Naive thymus-derived CD8-positive, alpha-beta T cell (primary cell): ENCODE data around the gene SFI1. TPM values are rescaled to one million over a fixed set of nuclear protein-coding genes. Genes with fewer than 3 reads are reported as not detected.
A peak's percentile ranks its signal among the peaks of the same experiment; 100 is the strongest.
"Not testable (repeated sequence)": the region's sequence is repeated elsewhere in the genome, so short reads cannot be mapped to it uniquely, and the experiment has no call there.

Experiments used
- ATAC-seq, 2 donors: fragments of 150-1000 bp; cut with Tn5 transposase in 1 of 2; sonication (Bioruptor Pico), chemical (Tn5 transposase) in 1 of 2; 1 replicate in 1 of 2; 2 replicates in 1 of 2; pipeline ENCODE4 v1.10.0; 2021; ENCODE audit warnings: mild to moderate bottlenecking in 2 of 2, moderate library complexity in 2 of 2
- POLR2A ChIA-PET: fragments of 350-600 bp; sonication (Branson Sonifier 250); formaldehyde crosslinking; loops from one replicate; lab custom pipeline; 2021; ENCODE audit warnings: antibody characterized with exemption; lab: Charles Lee
- DNase-seq, 10 donors: peaks; one replicate each; pipeline versions ENCODE4 v3.0.0 to v3.0.0-alpha.2; 2020 to 2022
- H3K27ac Mint-ChIP-seq, 10 donors: one replicate each; pipeline ENCODE4 v1.8.0; 2020 to 2022; ENCODE audit warnings: mild to moderate bottlenecking in 10 of 10, mixed read lengths in 10 of 10, moderate library complexity in 4 of 10, inconsistent platforms in 1 of 10
- H3K27me3 Mint-ChIP-seq, 5 donors: one replicate each; pipeline ENCODE4 v1.8.0; 2021 to 2022; ENCODE audit warnings: mixed read lengths in 5 of 5
- H3K36me3 Mint-ChIP-seq, 3 donors: one replicate each; pipeline ENCODE4 v1.8.0; 2020 to 2022; ENCODE audit warnings: mixed read lengths in 3 of 3, mild to moderate bottlenecking in 2 of 3, inconsistent platforms in 1 of 3
- H3K4me1 Mint-ChIP-seq, 4 donors: one replicate each; pipeline ENCODE4 v1.8.0; 2021 to 2022; ENCODE audit warnings: mixed read lengths in 4 of 4
- H3K4me3 Mint-ChIP-seq, 10 donors: one replicate each; pipeline ENCODE4 v1.8.0; 2020 to 2022; ENCODE audit warnings: mild to moderate bottlenecking in 10 of 10, mixed read lengths in 10 of 10, moderate library complexity in 6 of 10, inconsistent platforms in 1 of 10
- H3K9me3 Mint-ChIP-seq, 9 donors: one replicate each; pipeline ENCODE4 v1.8.0; 2020 to 2022; ENCODE audit warnings: mixed read lengths in 9 of 9, mild to moderate bottlenecking in 3 of 9, inconsistent platforms in 1 of 9, moderate library complexity in 1 of 9
- microRNA-seq: library from miRNA; unstranded; fragments of <30 nt; microRNA quantifications from one replicate; pipeline ENCODE4 v1.2.0, GENCODE V29; 2022; ENCODE audit warnings: borderline microRNAs expressed
- polyA plus RNA-seq, 3 donors: library from polyadenylated mRNA; unstranded; fragments of 300-500 nt; fragmentation: Illumina TruSeq; gene quantifications; one replicate each; pipeline ENCODE4 v1.2.3, GENCODE V29; 2021
- total RNA-seq, 8 experiments: library from RNA in 2 of 8; stranded (reverse) in 2 of 8; gene quantifications; one replicate each; pipeline ENCODE4 v1.2.3 and lab custom pipeline; 2021 to 2026

The SFI1 gene
- total and polyA plus RNA-seq, 5 experiments from 2014 or later: 23.1 to 371 (median 49.8) TPM

DNA sequence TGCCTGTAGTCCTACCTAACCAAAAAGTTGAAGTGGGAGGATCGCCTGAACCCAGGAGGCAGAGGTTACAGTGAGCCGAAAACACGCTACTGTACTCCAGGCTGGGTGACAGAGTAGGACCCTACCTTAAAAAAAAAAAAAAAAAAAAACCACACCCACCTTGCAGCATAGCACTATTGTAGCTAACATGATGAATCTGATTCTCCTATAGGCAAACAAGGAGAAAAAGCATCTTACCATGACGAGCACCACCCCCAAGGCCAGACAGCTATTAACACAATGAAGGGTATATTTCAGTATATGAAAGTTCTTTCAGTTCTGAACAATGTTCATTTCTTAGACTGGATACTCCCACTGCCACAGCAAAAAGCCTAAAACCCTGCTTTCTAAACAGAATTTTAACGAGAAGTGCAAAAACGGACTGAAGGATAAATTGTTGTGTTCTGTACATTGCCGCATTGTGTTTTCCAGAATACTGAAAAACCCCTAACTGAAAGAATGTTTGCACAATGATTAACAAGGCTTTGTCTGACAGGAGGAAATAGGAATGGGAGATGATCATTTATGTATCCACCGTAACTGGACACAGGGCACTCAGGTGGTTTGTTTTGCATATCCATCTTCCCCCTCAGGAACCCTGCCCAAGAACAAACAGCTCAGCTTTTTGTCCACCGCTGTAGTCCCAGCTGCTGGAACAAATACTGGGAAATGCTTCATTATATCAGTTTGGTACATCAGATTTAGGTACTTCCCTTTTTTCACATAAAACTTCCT, 156.8 kb downstream of the SFI1 start:
- no peak for ATAC-seq
- H3K27ac Mint-ChIP-seq: peak overlapping the region in 4 of 10 donors; percentile 13 to 55 (median 34)
- H3K27me3 Mint-ChIP-seq: no peaks in the 10 kb centered on the region
- no peak overlapping the region for H3K4me3 Mint-ChIP-seq
- peaks cover 0 to 49% (median 2%) of the 10 kb centered on the region in 3 donors for H3K36me3 Mint-ChIP-seq
- H3K9me3 Mint-ChIP-seq: no peaks in the 10 kb centered on the region
- DNase-seq: no peak
- peaks cover 8 to 37% (median 27%) of the 10 kb centered on the region in 4 donors for H3K4me1 Mint-ChIP-seq
- POLR2A ChIA-PET: interaction anchor here (1.5 kb wide), 1 partner anchor 9 kb away, joined by 3 read pairs; the partner anchor contains the start of gene PISD

DNA sequence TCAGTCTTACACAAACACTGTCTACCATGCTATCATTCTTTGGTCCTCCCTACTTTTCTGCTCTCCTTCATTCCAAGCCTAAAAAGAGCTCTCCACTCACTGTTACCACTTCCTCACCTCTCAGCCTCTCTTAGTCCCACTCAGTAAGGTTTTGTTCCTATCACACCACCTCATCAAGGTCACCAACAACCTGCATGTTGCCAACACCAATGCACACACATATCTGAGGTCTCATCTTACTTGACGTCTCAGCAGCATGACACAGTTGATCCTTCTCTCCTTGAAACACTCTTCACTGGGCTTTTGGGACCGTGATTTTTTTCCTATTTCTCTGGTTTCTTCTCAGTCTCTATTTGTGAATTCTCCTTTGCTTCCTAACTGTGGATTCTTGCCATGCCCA, 157.6 kb downstream of the SFI1 start:
- no peak for DNase-seq
- H3K4me1 Mint-ChIP-seq: peaks cover 8 to 38% (median 30%) of the 10 kb centered on the region in 4 donors
- H3K9me3 Mint-ChIP-seq: no peaks in the 10 kb centered on the region
- ATAC-seq: no peak
- H3K36me3 Mint-ChIP-seq: peaks cover 0 to 43% (median 2%) of the 10 kb centered on the region in 3 donors
- no peaks in the 10 kb centered on the region for H3K27me3 Mint-ChIP-seq
- peak overlapping the region in 8 of 10 donors; percentile 1 to 86 (median 36) for H3K27ac Mint-ChIP-seq
- POLR2A ChIA-PET: interaction anchor here (1.5 kb wide), 1 partner anchor 8 kb away, joined by 3 read pairs; the partner anchor contains the start of gene PISD
- no peak overlapping the region for H3K4me3 Mint-ChIP-seq

DNA sequence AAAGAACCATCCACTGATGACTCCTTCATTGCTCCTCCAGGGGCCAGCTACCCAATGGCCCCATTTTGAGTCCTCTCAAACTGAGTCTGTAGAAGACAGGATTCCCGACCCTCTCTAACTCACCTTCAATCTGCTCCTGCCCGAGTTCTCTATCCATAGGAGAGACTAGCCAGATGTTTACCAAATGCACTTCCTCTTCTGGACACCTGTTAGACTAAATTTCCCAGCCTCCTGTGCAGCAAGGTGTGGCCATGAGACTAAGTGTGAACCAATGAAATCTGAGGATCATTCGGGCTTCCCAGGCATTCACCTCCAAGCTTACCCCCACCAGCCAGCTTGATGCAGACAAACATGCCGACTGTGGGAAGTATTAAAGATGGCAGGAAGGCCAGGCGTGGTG, 158.1 kb downstream of the SFI1 start:
- H3K9me3 Mint-ChIP-seq: no peaks in the 10 kb centered on the region
- ATAC-seq (no peak), DNase-seq (no peak)
- H3K4me1 Mint-ChIP-seq: peaks cover 8 to 42% (median 34%) of the 10 kb centered on the region in 4 donors
- POLR2A ChIA-PET: no interaction called here
- peak overlapping the region in 6 of 10 donors; percentile 1 to 69 (median 32) for H3K27ac Mint-ChIP-seq
- H3K36me3 Mint-ChIP-seq: peaks cover 0 to 38% (median 2%) of the 10 kb centered on the region in 3 donors
- no peaks in the 10 kb centered on the region for H3K27me3 Mint-ChIP-seq
- no peak overlapping the region for H3K4me3 Mint-ChIP-seq

DNA sequence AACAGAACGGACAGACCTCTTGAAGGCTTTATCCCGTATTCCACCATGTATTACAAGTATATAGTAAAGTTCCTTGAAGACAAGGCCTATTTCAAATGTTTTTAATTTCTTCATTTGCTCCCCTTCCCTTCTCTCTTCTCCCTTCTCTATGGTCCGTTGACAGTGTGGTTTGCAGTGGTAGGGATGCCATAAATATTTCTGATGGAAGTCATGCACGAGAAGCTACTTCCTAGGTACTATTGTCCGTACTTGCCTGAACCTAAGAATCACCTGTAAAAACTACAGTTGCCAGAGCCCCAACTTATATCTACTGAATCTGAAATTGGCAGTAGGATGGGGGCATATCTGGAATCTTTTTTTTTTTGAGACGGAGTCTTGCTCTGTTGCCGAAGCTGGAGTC, 162.9 kb downstream of the SFI1 start:
- POLR2A ChIA-PET: no interaction called here
- peak overlapping the region in 1 of 10 donors; percentile 35 for H3K27ac Mint-ChIP-seq
- no peaks in the 10 kb centered on the region for H3K27me3 Mint-ChIP-seq
- peaks cover 0 to 9% (median under 1%) of the 10 kb centered on the region in 3 donors for H3K36me3 Mint-ChIP-seq
- H3K9me3 Mint-ChIP-seq: no peaks in the 10 kb centered on the region
- DNase-seq (no peak), ATAC-seq (no peak)
- peaks cover 17 to 55% (median 46%) of the 10 kb centered on the region in 4 donors for H3K4me1 Mint-ChIP-seq
- H3K4me3 Mint-ChIP-seq: peak overlapping the region in 2 of 10 donors; percentile 15 to 20

DNA sequence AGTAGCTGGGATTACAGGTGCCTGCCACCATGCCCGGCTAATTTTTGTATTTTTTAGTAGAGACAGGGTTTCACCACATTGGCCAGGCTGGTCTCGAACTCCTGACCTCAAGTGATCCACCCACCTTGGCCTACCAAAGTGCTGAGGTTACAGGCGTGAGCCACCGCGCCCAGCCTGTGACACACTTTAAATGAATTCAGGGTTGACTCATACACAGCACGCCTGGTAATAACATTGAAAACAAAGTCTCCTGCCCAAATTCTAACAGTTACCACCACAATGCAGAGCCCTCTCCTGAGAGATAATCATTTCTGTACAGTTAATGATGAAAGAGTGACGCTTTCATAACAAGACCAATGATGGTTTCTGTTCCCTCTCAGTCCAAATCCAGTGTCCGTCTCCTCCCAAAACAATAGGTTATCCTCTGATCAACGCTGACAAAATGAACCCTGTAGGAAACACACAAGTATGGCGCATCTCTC, 164.6 kb downstream of the SFI1 start:
- not testable (repeated sequence) for DNase-seq, H3K36me3 Mint-ChIP-seq, H3K9me3 Mint-ChIP-seq, ATAC-seq, H3K27me3 Mint-ChIP-seq
- peak overlapping the region; percentile 93 to 100 (median 100) for H3K4me3 Mint-ChIP-seq
- POLR2A ChIA-PET: interaction anchor here (0.6 to 6.9 kb wide), 5 partner anchors 16 to 267 kb away, joined by 3 to 68 read pairs (median 6); partner anchors contain the start of genes DEPDC5 and PRR14L
- H3K27ac Mint-ChIP-seq: peak overlapping the region; percentile 81 to 100 (median 98)
- H3K4me1 Mint-ChIP-seq: peaks cover 17 to 51% (median 46%) of the 10 kb centered on the region in 4 donors

DNA sequence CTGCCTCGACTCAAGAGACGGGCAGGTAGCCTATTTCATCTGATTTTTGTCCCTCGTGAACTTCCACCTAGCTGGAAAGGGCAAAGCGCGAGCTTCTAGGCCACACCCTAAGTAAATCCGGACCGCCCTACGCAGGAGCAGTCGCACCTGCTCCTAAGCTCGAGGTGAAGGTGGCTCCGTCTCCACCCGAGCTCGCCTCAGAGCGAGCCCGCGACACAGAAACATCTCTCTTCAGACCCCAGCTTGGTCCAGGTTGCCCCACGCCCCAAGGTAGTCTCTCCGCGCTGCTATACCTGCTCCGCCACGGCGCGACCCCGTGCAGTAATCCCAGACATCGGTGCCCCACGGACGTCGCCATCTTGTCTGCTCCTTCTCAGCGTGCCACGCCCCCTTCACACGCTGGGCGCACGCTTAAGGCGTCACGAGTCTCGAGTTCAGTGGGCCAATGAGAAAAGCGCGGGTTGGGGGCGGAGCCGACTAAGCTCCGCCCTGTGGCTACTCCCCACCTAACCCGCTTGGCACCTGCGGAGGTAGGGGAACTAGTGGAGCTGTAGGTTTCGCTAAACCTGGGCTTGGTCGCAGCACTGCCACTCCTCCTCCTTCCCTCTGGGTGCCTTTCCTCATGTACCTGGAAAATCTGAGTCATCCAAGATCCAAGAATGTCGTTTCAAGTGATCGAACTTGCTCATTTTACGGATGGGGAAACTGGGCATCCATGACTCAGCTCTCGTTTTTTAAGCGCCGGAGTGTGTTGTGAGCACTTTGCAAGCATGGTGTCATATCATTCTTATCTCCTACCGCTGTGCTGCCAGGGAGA, 165.7 kb downstream of the SFI1 start, which contains the start of gene PISD:
TSS of gene PISD (minus strand) at position 365 of the 817 bp plus-strand sequence. CDS start at position 358, 7 bp downstream.
- peaks cover 17 to 45% (median 43%) of the 10 kb centered on the region in 4 donors for H3K4me1 Mint-ChIP-seq
- ATAC-seq: peak; percentile 92 to 93
- POLR2A ChIA-PET: interaction anchor here (0.5 to 6.9 kb wide), 19 partner anchors 9 to 813 kb away, joined by 3 to 68 read pairs (median 3); partner anchors contain the start of genes DEPDC5, PATZ1, PIK3IP1 and PRR14L
- H3K9me3 Mint-ChIP-seq: no peaks in the 10 kb centered on the region
- peak within 1 kb of the TSS; percentile 96 to 100 (median 98) for H3K27ac Mint-ChIP-seq
- no peaks in the 10 kb centered on the region for H3K36me3 Mint-ChIP-seq
- no peaks in the 10 kb centered on the region for H3K27me3 Mint-ChIP-seq
- DNase-seq: peak; percentile 93 to 98 (median 97)
- peak within 1 kb of the TSS; percentile 93 to 100 (median 100) for H3K4me3 Mint-ChIP-seq

DNA sequence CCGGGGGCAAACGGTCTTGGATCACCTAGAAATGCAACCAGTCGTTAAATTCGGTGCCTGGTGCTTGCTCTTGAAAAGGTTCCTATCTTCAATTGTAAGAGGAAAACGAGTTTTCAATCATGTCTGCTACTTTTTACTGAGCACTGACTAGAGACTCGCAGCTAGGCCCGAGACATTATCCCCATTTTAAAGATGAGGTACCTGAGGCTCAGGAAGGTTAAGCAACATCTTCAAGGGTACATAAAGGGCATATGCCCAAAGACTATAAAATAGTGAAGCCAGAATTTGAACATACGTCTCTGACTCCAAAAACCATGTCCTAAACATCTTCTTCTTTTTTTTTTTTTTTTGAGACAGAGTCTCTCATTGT, 166.3 kb downstream of the SFI1 start:
- peaks cover 17 to 45% (median 42%) of the 10 kb centered on the region in 4 donors for H3K4me1 Mint-ChIP-seq
- no peaks in the 10 kb centered on the region for H3K36me3 Mint-ChIP-seq
- DNase-seq: no peak
- H3K4me3 Mint-ChIP-seq: peak overlapping the region; percentile 93 to 100 (median 100)
- POLR2A ChIA-PET: interaction anchor here (0.6 to 6.9 kb wide), 15 partner anchors 10 to 813 kb away, joined by 3 to 68 read pairs (median 3); partner anchors contain the start of genes DEPDC5, PATZ1, PIK3IP1 and PRR14L
- peak overlapping the region; percentile 96 to 100 (median 98) for H3K27ac Mint-ChIP-seq
- no peaks in the 10 kb centered on the region for H3K27me3 Mint-ChIP-seq
- H3K9me3 Mint-ChIP-seq: no peaks in the 10 kb centered on the region
- ATAC-seq: no peak

Small RNA genes lying within 50 kb of the gene (microRNA-seq; reads per million reads assigned to microRNA genes)
- not detected for gene MIR7109

Other genes starting within 250 kb of the SFI1 start
- 100 to 1,000 TPM; 730 to 741 TPM for gene PIK3IP1, start 204.0 kb upstream of the SFI1 start, total RNA-seq
- gene PIK3IP1, start 204.0 kb upstream of the SFI1 start, polyA plus RNA-seq: 100 to 1,000 TPM; 530 to 963 (median 585) TPM
- gene PATZ1, start 150.2 kb upstream of the SFI1 start, total RNA-seq: 10 to 100 TPM; 66.9 to 70.6 TPM
- gene PATZ1, start 150.2 kb upstream of the SFI1 start, polyA plus RNA-seq: 10 to 100 TPM; 17.8 to 34.2 (median 19.0) TPM
- gene DRG1, start 96.9 kb upstream of the SFI1 start, total RNA-seq: 100 to 1,000 TPM; 106 to 112 TPM
- 10 to 100 TPM; 82.1 to 92.7 (median 90.8) TPM for gene DRG1, start 96.9 kb upstream of the SFI1 start, polyA plus RNA-seq
- gene EIF4ENIF1, start 6.7 kb upstream of the SFI1 start, total RNA-seq: 10 to 100 TPM; 29.5 to 36.6 TPM
- 10 to 100 TPM in 1 of 3 donors, 1 to 10 TPM in 2; 6.2 to 13.4 (median 7.7) TPM for gene EIF4ENIF1, start 6.7 kb upstream of the SFI1 start, polyA plus RNA-seq
- 10 to 100 TPM; 35.2 to 36.6 TPM for gene PISD, start 165.7 kb downstream of the SFI1 start, total RNA-seq
- 10 to 100 TPM; 12.7 to 21.0 (median 17.7) TPM for gene PISD, start 165.7 kb downstream of the SFI1 start, polyA plus RNA-seq